GM18498 (cell line): ENCODE data around the gene COG8.
"Not testable (repeated sequence)": the region's sequence is repeated elsewhere in the genome, so short reads cannot be mapped to it uniquely, and the experiment has no call there.

Experiments
- ATAC-seq: cut with Tn5 transposase; IDR thresholded peaks from one replicate; pipeline ENCODE4 v1.9.1; 2021; ENCODE audit warnings: mild to moderate bottlenecking, moderate library complexity; ENCODE audit not compliant: unreplicated experiment

COG8 gene

GRCh38 chr16:69319826-69320739, 19.3 kb downstream of the COG8 start:
- ATAC-seq, result no peak

- ATAC-seq, result no peak
These were observed 20.0 kb downstream of the COG8 start for GRCh38 chr16:69319381-69319780.

- no peak for ATAC-seq
These were observed 20.5 kb downstream of the COG8 start for GRCh38 chr16:69318911-69319289.

- ATAC-seq, result no peak
These were observed 21.0 kb downstream of the COG8 start for GRCh38 chr16:69318177-69318910.

- no peak for ATAC-seq
These were observed 22.7 kb downstream of the COG8 start for GRCh38 chr16:69316595-69317034.

DNA sequence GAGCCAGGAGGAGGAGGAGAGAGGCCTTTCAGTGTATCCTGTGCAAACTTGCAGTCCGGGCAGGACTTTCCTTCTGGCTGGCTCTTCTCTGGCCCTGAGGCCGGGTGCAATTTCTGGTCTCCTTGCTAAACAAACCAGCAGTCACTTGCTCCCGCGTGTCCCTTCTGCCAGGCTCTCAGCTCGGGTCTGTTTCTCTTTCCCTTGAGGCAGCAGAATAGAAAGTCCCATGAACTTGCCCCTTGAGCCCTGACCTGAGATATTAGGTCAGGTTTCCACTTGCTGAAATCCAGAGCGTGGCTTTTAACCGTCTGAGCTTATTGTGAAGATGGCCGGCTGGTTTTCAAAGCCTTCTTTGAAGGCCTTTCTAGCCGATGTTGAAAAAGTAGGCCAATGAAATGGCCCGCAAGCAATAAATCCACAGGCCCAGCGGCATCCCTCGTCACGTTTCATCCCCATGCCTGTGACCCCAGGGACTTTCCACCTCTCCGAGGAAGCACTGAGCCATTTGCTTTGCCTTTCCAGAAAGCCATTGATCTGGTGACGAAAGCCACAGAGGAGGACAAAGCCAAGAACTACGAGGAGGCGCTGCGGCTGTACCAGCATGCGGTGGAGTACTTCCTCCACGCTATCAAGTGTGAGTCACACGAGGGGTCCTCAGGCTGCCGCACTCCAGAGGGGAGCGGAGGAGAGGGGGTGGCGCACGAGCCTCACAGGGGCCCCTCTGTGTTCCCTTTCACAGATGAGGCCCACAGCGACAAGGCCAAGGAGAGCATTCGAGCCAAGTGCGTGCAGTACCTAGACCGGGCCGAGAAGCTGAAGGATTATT, 23.7 kb downstream of the COG8 start:
- no peak for ATAC-seq

- no peak for ATAC-seq
These were observed 24.8 kb downstream of the COG8 start for GRCh38 chr16:69314534-69314933.

- no peak for ATAC-seq
These were observed 25.9 kb downstream of the COG8 start for GRCh38 chr16:69313469-69313868.

- peak; percentile 55 for ATAC-seq
These were observed 27.6 kb downstream of the COG8 start for GRCh38 chr16:69311533-69312387.

GRCh38 chr16:69310653-69311532, 28.5 kb downstream of the COG8 start, which contains the start of gene VPS4A:
Gene VPS4A, plus strand, starts transcription at chr16:69311350. Its CDS starts 162 bp downstream, at chr16:69311512.
- ATAC-seq, result peak; percentile 94

DNA sequence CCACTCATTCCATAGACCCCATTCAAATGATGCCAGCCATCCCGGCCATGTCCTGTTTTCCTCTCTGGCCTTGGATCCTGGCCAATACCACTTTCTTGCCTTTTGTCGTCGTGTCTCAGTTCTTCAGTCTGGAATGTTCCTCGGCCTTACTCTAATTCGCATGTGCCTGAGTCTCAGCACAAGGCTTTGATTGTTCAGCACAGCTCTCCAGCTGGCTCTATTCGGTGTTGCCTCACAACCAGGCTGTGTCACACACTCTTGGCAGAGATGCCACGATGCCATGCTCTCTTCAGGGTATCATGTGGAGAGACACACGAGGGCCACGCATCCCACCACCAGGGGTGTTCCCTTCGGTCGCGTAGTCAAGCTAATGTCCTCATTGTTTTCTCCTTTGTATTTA, 30.0 kb downstream of the COG8 start:
- no peak for ATAC-seq

GRCh38 chr16:69307856-69308255, 31.5 kb downstream of the COG8 start:
- ATAC-seq, result no peak

DNA sequence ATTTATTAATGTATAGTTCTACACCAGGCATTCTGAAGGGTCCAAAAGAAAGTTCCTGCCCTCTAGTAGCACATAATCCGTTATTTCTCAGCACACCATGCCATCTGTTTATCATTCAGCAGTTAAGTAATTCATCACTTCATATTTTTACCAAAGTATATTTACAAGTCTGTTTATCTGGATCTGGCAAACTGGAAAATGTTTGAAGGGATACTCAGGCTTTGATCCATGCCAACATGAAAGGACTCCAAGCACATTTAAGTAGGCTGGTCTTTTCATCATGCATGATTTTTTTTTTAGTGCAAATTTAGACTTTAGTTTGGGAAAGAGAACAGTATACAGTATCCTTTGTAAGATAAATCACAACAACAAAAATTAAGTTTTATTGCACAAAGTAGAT, 32.3 kb downstream of the COG8 start:
- ATAC-seq, result no peak

GRCh38 chr16:69306031-69306430, 33.3 kb downstream of the COG8 start:
- no peak for ATAC-seq

DNA sequence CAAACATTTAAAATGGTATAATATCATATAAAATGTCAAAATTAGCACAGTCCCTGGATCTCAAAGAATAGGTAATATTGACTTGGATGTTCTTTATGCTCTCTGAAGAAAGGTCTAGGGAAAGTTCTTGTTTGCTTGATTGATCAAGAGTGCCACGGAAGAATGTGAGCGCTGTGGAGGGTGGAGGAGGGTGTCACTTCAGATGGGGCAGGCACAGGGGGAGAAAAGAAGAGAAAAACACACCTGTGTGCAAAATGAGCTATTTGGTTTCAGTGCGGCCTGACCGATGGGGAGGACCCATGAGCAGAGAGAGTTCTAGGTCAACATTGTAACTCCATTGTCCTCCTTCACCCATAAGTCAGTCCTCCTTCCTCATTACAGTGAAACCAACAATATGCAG, 37.1 kb downstream of the COG8 start:
- no peak for ATAC-seq

DNA sequence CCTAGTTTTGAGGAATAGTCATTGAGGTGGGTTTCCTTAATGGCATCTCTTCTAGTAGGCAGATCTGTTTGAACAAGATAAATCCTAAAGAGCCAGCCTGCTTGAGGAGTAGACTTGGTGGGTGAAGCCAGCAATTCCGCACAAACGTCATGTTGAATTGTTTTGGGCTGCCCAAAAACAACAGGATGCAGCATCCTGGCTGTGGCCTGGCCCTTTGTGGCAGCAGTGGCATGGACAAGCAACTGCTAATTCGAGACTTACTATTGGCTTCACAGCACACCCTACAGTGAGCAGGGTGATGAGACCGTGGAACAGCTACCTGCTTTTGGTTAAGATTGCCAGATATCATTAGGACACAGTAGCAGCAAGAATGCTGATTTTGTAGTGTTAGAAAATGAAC, 37.5 kb downstream of the COG8 start:
- ATAC-seq, result no peak

DNA sequence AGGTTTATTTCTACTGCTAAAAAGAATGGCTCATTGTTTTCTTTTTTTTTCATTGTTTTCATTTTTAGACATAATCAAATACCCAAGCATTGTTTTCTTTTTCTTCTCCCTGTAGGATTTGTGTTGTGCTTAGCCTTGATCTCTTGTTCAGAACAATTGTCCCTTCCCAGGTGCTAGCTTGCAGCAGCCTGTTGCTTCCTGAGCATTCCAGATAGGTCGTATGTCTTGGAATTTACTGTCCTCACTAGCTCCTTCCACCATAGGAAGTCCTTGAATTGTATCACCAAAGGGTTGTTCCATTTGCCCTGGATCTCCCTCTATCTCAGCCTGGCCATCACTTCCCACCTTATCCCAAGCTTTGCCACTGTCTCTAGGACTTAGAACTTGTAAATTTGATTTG, 38.2 kb downstream of the COG8 start:
- ATAC-seq, result no peak

DNA sequence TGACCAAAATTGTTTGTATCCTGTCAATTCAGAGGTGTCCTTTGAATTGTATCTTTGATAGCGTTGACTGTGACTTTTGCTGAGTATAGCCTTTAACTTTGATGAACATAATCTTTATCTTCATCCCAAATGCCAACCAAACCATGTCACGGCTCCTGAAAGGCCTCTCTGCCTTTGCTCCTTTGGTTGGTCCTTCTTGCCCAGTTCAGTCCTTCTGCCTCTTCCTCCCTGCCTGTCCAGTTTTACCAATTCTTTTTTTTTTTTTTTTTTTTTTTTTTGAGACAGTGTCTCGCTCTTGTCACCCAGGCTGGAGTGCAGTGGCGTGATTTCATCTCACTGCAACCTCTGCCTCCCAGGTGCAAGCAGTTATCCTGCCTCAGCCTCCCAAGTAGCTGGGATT, 41.1 kb downstream of the COG8 start:
- no peak for ATAC-seq

DNA sequence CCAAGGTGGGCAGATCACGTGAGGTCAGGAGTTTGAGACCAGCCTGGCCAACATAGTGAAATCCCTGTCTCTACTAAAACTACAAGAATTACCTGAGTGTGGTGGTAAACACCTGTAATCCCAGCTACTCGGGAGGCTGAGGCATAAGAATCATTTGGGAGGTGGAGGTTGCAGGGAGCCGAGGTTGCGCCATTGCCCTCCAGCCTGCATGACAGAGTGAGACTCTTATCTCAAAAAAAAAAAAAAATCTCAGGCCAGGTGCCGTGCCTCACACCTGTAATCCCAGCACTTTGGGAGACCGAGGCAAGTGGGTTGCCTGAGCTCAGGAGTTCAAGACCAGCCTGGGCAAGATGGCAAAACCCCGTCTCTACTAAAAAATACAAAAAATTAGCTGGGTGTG, 42.6 kb downstream of the COG8 start:
- not testable (repeated sequence) for ATAC-seq
